Amniotic stem cell (primary cell): ENCODE measurements around the gene MZT2A.
"Not testable (repeated sequence)": the region's sequence is repeated elsewhere in the genome, so short reads cannot be mapped to it uniquely, and the experiment has no call there.

Experiments
- DNase-seq: peaks from one replicate; lab custom pipeline; 2025; lab: John Stamatoyannopoulos, UW

The MZT2A gene

GRCh38 chr2:131451265-131451949 lies 40.8 kb downstream of the MZT2A start:
- not testable (repeated sequence) for DNase-seq

DNA sequence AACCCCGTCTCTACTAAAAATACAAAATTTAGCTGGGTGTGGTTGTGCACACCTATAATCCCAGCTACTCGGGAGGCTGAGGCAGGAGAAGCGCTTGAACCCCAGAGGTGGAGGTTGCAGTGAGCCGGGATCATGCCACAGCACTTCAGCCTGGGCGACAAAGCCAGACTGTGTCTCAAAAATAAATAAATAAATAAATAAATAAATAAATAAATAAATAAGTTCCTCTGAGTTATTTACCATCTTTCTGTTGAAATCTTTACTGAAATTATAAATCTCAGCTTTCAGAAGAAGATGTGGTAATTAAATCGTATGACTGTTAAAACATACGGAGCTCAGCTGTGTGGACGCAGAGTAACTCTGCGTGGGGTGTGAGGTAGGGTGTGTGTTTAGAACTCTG lies 44.2 kb downstream of the MZT2A start:
- DNase-seq: not testable (repeated sequence)

GRCh38 chr2:131445896-131446295 lies 46.3 kb downstream of the MZT2A start:
- no peak for DNase-seq

DNA sequence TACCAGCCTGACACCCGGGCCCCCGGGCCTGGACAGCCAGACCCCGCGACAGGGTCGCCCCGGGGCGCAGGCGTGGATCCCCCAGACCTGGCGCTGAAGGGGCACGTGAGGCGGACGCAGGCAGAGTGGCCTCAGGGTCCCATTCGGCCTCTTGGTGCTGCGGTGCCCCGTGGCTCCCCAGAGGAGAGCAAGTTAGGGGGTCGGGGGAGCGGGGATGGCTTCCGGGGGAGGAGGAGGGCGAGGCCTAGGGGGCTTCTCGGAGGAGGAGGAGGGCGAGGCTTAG lies 46.7 kb downstream of the MZT2A start:
- not testable (repeated sequence) for DNase-seq

GRCh38 chr2:131444736-131445514 lies 47.3 kb downstream of the MZT2A start:
- DNase-seq: not testable (repeated sequence)

DNA sequence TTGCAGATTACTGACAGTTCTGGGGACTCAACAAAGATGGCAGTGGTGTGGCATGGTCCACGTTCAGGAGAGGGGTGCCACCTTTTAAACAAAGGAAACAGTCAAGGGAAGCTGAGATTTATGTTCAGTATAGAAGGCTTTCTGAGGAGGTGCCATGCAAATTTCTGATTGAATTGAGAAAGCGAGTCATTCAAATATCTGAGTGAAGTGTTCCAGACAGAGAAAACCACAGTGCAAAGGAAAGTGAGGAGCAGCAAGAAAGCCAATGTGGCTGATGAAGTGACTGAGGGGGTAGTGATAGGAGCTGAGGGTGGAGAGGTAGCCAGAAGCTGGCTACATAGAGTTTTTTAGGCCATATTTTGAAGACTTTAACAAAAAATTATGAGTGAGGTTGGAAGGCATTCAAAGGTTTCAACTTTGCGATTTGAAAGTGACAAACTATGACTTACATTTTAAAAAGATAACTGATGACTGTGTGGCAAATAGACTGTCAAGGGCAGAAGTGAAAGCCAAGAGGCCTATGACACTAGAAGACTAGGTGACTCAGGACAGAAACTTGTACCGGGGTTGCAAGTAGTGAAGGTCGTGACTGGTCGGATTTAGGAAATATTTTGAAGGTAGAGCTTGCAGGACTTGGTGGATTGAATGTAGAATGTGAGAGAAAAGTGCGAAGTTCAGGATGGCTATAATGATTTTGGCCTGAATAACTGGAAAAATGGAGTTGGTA lies 51.3 kb downstream of the MZT2A start:
- DNase-seq: not testable (repeated sequence)
